Fibroblast of villous mesenchyme (primary cell): ENCODE results near the gene LSMEM2. TPM values are rescaled to one million over a fixed set of nuclear protein-coding genes. Genes with fewer than 3 reads are reported as not detected.

Source experiments
- DNase-seq: peaks from one replicate; pipeline ENCODE4 v3.0.0-alpha.2; 2010; ENCODE audit warnings: low read depth
- H3K4me3 ChIP-seq: 2 replicates; pipeline ENCODE4 v1.5.1; 2011; ENCODE audit warnings: low read depth, mild to moderate bottlenecking, low read length
- total RNA-seq: library from RNA; depleted of rRNA; stranded (reverse); fragments of >200 nt; gene quantifications from 2 replicates; pipeline ENCODE4 v1.2.3, GENCODE V29; 2012
- TF ChIP-seq, protein P1 (sequence below): IDR thresholded peaks from 2 replicates; pipeline ENCODE4 v1.5.1; 2012; ENCODE audit warnings: low read depth, mild to moderate bottlenecking, low read length; ENCODE audit not compliant: insufficient read depth

The LSMEM2 gene
- total RNA-seq, 1 donor, result not detected

DNA sequence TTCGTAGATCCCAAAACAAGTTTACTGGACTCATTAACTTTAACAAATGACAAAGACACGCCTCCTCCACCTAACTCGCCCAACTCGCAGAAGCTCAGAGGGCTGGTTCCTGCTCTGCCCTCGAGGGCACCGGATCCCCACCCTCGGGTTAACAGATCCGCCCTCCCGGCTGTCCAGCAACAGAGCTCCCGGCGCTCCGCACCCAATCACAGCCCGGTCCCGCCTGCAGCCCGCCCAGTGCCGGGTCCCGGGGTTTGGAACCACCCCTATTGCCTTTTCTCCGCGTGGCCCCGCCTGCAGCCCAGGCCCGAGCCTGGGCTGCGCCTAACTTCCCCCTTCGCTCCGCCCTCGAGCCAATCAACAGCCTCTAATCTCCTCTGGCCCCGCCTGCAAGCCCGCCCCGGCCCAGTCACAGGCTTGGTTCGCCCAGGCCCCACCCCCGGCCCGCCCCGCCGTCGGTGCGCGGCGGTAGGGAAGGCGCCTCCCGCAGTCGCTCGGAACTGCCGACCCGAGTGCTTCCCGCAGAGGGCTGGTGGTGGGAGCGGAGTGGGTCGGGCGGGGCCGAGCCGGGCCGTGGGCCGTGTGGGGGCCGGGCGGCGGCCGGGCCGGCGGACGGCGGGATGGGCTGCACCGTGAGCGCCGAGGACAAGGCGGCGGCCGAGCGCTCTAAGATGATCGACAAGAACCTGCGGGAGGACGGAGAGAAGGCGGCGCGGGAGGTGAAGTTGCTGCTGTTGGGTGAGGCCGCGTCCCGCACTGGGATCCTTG is 43.0 kb upstream of the LSMEM2 start, which contains the start of gene GNAI2:
TSS of gene GNAI2 (plus strand) at position 489 of the 768 bp plus-strand sequence. CDS start at position 621, 132 bp downstream.
- H3K4me3 ChIP-seq, result peak within 1 kb of the TSS; percentile 96
- peak; percentile 99 for DNase-seq
- TF ChIP-seq, protein P1, sequence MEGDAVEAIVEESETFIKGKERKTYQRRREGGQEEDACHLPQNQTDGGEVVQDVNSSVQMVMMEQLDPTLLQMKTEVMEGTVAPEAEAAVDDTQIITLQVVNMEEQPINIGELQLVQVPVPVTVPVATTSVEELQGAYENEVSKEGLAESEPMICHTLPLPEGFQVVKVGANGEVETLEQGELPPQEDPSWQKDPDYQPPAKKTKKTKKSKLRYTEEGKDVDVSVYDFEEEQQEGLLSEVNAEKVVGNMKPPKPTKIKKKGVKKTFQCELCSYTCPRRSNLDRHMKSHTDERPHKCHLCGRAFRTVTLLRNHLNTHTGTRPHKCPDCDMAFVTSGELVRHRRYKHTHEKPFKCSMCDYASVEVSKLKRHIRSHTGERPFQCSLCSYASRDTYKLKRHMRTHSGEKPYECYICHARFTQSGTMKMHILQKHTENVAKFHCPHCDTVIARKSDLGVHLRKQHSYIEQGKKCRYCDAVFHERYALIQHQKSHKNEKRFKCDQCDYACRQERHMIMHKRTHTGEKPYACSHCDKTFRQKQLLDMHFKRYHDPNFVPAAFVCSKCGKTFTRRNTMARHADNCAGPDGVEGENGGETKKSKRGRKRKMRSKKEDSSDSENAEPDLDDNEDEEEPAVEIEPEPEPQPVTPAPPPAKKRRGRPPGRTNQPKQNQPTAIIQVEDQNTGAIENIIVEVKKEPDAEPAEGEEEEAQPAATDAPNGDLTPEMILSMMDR, result no peak

DNA sequence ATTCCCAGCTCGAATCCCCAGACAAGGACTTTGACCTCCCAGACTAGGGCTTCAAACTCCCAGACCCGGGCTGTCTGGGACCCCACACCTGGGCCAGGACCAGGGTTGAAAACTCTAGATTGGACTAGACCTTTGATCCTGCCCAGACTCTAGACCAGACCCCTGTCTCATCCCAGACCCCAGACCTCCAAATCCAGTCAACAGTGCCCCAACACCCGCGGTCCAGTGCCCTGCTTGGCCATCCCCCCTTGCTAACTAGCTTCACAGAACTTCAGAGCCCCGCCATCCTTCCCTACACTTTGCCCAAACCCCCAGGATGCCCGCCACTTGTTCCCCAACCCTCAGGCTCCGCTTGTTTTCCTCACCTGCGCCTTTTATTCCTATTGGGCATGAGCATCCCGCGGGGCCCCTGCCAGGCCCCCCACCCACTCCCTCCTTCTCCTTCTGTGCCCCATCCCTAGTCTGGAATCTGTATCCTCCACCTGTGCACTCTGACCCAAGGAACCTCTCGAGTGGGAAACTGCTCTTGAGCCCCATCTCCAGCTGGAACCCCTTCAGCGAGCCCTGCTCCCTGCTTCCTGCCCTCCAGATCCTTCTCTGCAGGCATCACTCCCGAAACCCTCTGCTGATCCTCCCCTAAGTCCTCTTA is 42.3 kb upstream of the LSMEM2 start:
- TF ChIP-seq, protein P1, result no peak
- no peak for DNase-seq
- peak overlapping the region; percentile 96 for H3K4me3 ChIP-seq

GRCh38 chr3:50237133-50237651 is 41.7 kb upstream of the LSMEM2 start:
- TF ChIP-seq, protein P1, result no peak
- H3K4me3 ChIP-seq, result peak overlapping the region; percentile 96
- peak; percentile 55 for DNase-seq

GRCh38 chr3:50237754-50238548 is 40.9 kb upstream of the LSMEM2 start:
- H3K4me3 ChIP-seq, result peak overlapping the region; percentile 96
- DNase-seq, result peak; percentile 84
- TF ChIP-seq, protein P1, result no peak

- H3K4me3 ChIP-seq, result peak overlapping the region; percentile 96
- TF ChIP-seq, protein P1, result peak; percentile 16
- DNase-seq, result peak; percentile 29
These were observed 40.3 kb upstream of the LSMEM2 start for GRCh38 chr3:50238549-50239026.

DNA sequence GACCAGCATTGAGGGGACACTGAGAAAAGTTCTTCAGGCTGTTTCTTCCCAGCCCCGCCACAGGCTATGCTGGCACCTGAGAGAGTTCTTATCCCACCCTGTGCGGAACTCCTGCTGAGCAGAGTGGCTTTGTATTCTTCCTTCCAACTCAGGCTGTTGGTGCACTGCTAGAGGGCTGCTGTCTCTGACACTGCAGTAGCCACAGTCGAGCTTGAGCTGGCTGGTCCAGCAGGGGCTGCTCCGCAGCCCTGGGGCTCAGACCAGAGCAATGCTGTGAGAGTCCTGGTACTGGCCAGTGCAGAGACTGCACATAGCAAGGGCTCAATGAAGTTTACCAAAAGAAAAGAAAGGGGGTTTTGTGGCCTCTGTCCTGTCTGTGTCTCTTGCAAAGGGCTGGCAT is 39.2 kb upstream of the LSMEM2 start:
- no peak for DNase-seq
- TF ChIP-seq, protein P1, result no peak
- no peak overlapping the region for H3K4me3 ChIP-seq
